ENCODE measurements around the gene CNNM3.

Gene CNNM3

GRCh38 chr2:96816127-96816835, at the start of gene CNNM3:
TSS of gene CNNM3 (plus strand) at chr2:96816268. CDS start at chr2:96816278, 10 bp downstream.
- Histone ChIP-seq H3K9me3 (replicated peaks in 1 of 11) (no peaks in the 10 kb centered on the region), H3K27me3 (peaks cover 0 to 4% (median 0%) of the 10 kb centered on the region in 11 experiments; a peak in 3 of 22 replicates), H4K20me1 (peaks cover 44 to 49% (median 46%) of the 10 kb centered on the region in 11 experiments; a peak in 20 of 22 replicates), H3K36me3 (peaks cover 0 to 20% (median 11%) of the 10 kb centered on the region in 11 experiments; a peak in 6 of 22 replicates), H3K4me3 (peak within 1 kb of the TSS; percentile 72 to 86 (median 80)), H3K4me1 (peaks cover 24 to 67% (median 60%) of the 10 kb centered on the region in 10 experiments), H3K9ac (peak within 1 kb of the TSS; percentile 76 to 85 (median 82)), H3K4me2 (peak within 1 kb of the TSS; percentile 97 to 100 (median 100)), H3K27ac (peak within 1 kb of the TSS; percentile 52 to 83 (median 70); a peak in 21 of 22 replicates)
- no peak for TF ChIP-seq Cebpa-rat (IDR thresholded peaks at IDR 0.05)

GRCh38 chr2:96767135-96767871, 48.8 kb upstream of the CNNM3 start:
- no peak overlapping the region for H3K4me3 ChIP-seq
- H3K4me1 ChIP-seq, result peaks cover 51 to 85% (median 79%) of the 10 kb centered on the region in 10 experiments
- 0 out of 22 replicates have a peak overlapping the region, but pooled peaks of 2 of the 11 experiments have one; percentile 3 to 13 for H3K9ac ChIP-seq
- TF ChIP-seq Cebpa-rat (IDR thresholded peaks at IDR 0.05), result no peak
- peaks cover 19 to 92% (median 49%) of the 10 kb centered on the region in 11 experiments; a peak in 20 of 22 replicates for H4K20me1 ChIP-seq
- H3K27ac ChIP-seq, result no peak overlapping the region
- no peaks in the 10 kb centered on the region for H3K27me3 ChIP-seq
- H3K4me2 ChIP-seq, result peak overlapping the region; percentile 14 to 55 (median 39); a peak in 20 of 22 replicates
- no peaks in the 10 kb centered on the region for H3K9me3 ChIP-seq (replicated peaks in 1 of 11)
- peaks cover 0 to 19% (median 5%) of the 10 kb centered on the region in 11 experiments; a peak in 7 of 22 replicates for H3K36me3 ChIP-seq

- peaks cover 43 to 85% (median 78%) of the 10 kb centered on the region in 10 experiments for H3K4me1 ChIP-seq
- H3K4me3 ChIP-seq, result no peak overlapping the region
- no peak overlapping the region for H3K27ac ChIP-seq
- 0 out of 22 replicates have a peak overlapping the region, but pooled peaks of 1 of the 11 experiments have one; percentile 3 for H3K9ac ChIP-seq
- peak overlapping the region in 10 of 11 experiments; percentile 14 to 55 (median 42); a peak in 19 of 22 replicates for H3K4me2 ChIP-seq
- H4K20me1 ChIP-seq, result peaks cover 17 to 92% (median 43%) of the 10 kb centered on the region in 11 experiments; a peak in 20 of 22 replicates
- peaks cover 0 to 19% (median 5%) of the 10 kb centered on the region in 11 experiments; a peak in 7 of 22 replicates for H3K36me3 ChIP-seq
- no peaks in the 10 kb centered on the region for H3K27me3 ChIP-seq
- no peak for TF ChIP-seq Cebpa-rat (IDR thresholded peaks at IDR 0.05)
- no peaks in the 10 kb centered on the region for H3K9me3 ChIP-seq (replicated peaks in 1 of 11)
These were observed 47.9 kb upstream of the CNNM3 start for GRCh38 chr2:96768083-96768561.

- H3K27ac ChIP-seq, result no peak overlapping the region
- H3K27me3 ChIP-seq, result no peaks in the 10 kb centered on the region
- peaks cover 0 to 19% (median 5%) of the 10 kb centered on the region in 11 experiments; a peak in 7 of 22 replicates for H3K36me3 ChIP-seq
- no peak overlapping the region for H3K9ac ChIP-seq
- TF ChIP-seq Cebpa-rat (IDR thresholded peaks at IDR 0.05), result no peak
- peaks cover 13 to 89% (median 41%) of the 10 kb centered on the region in 11 experiments; a peak in 20 of 22 replicates for H4K20me1 ChIP-seq
- no peak overlapping the region for H3K4me3 ChIP-seq
- peaks cover 42 to 85% (median 78%) of the 10 kb centered on the region in 10 experiments for H3K4me1 ChIP-seq
- peak overlapping the region in 6 of 11 experiments; percentile 2 to 35 (median 18); a peak in 3 of 22 replicates for H3K4me2 ChIP-seq
- H3K9me3 ChIP-seq (replicated peaks in 1 of 11), result no peaks in the 10 kb centered on the region
These were observed 46.3 kb upstream of the CNNM3 start for GRCh38 chr2:96769814-96770213.

GRCh38 chr2:96770442-96771202, 45.4 kb upstream of the CNNM3 start:
- no peak for TF ChIP-seq Cebpa-rat (IDR thresholded peaks at IDR 0.05)
- Histone ChIP-seq H3K4me2 (peak overlapping the region in 5 of 11 experiments; percentile 2 to 29 (median 5); a peak in 3 of 22 replicates), H3K27ac (no peak overlapping the region)

GRCh38 chr2:96771796-96772618, 44.1 kb upstream of the CNNM3 start:
- peak overlapping the region in 8 of 11 experiments; percentile 17 to 85 (median 36); a peak in 13 of 22 replicates for H3K4me2 ChIP-seq
- H3K9me3 ChIP-seq (replicated peaks in 1 of 11), result no peaks in the 10 kb centered on the region
- H3K27me3 ChIP-seq, result no peaks in the 10 kb centered on the region
- no peak overlapping the region; a peak in 1 of 22 replicates for H3K9ac ChIP-seq
- peaks cover 0 to 9% (median 0%) of the 10 kb centered on the region in 11 experiments; a peak in 7 of 22 replicates for H3K36me3 ChIP-seq
- peaks cover 13 to 78% (median 37%) of the 10 kb centered on the region in 11 experiments; a peak in 20 of 22 replicates for H4K20me1 ChIP-seq
- no peak overlapping the region for H3K27ac ChIP-seq
- no peak for TF ChIP-seq Cebpa-rat (IDR thresholded peaks at IDR 0.05)
- H3K4me1 ChIP-seq, result peaks cover 32 to 90% (median 84%) of the 10 kb centered on the region in 10 experiments
- H3K4me3 ChIP-seq, result no peak overlapping the region

More at GRCh38 chr2:96770442-96771202, 45.4 kb upstream of the CNNM3 start:
- Histone ChIP-seq H3K36me3 (peaks cover 0 to 19% (median 5%) of the 10 kb centered on the region in 11 experiments; a peak in 7 of 22 replicates), H3K9ac (peak overlapping the region in 1 of 11 experiments; percentile 35; a peak in 1 of 22 replicates), H3K4me3 (no peak overlapping the region), H3K27me3 (no peaks in the 10 kb centered on the region), H3K4me1 (peaks cover 35 to 86% (median 76%) of the 10 kb centered on the region in 10 experiments), H3K9me3 (replicated peaks in 1 of 11) (no peaks in the 10 kb centered on the region), H4K20me1 (peaks cover 13 to 90% (median 41%) of the 10 kb centered on the region in 11 experiments; a peak in 20 of 22 replicates)

GRCh38 chr2:96772903-96773671, 43.0 kb upstream of the CNNM3 start:
- no peaks in the 10 kb centered on the region for H3K9me3 ChIP-seq (replicated peaks in 1 of 11)
- no peaks in the 10 kb centered on the region for H3K27me3 ChIP-seq
- peaks cover 8 to 72% (median 26%) of the 10 kb centered on the region in 11 experiments; a peak in 19 of 22 replicates for H4K20me1 ChIP-seq
- peaks cover 0 to 7% (median 0%) of the 10 kb centered on the region in 11 experiments; a peak in 6 of 22 replicates for H3K36me3 ChIP-seq
- no peak overlapping the region; a peak in 1 of 22 replicates for H3K9ac ChIP-seq
- H3K27ac ChIP-seq, result no peak overlapping the region
- peaks cover 26 to 84% (median 77%) of the 10 kb centered on the region in 10 experiments for H3K4me1 ChIP-seq
- no peak overlapping the region for H3K4me3 ChIP-seq
- peak overlapping the region; percentile 71 to 92 (median 83) for H3K4me2 ChIP-seq
- TF ChIP-seq Cebpa-rat (IDR thresholded peaks at IDR 0.05), result no peak
